Cortex of kidney (tissue), 1 donor: ENCODE measurements around the gene MBOAT1.
"Not testable (repeated sequence)": the region's sequence is repeated elsewhere in the genome, so short reads cannot be mapped to it uniquely, and the experiment has no call there.

ENCODE experiments used
- DNase-seq: peaks from one replicate; lab custom pipeline; 2025; lab: John Stamatoyannopoulos, UW

The MBOAT1 gene

GRCh38 chr6:20203561-20204511, 8.4 kb downstream of the MBOAT1 start:
- no peak for DNase-seq

- DNase-seq = no peak
Measured at GRCh38 chr6:20202699-20203302, 9.5 kb downstream of the MBOAT1 start.

GRCh38 chr6:20202324-20202658, 10.0 kb downstream of the MBOAT1 start:
- DNase-seq = no peak

DNA sequence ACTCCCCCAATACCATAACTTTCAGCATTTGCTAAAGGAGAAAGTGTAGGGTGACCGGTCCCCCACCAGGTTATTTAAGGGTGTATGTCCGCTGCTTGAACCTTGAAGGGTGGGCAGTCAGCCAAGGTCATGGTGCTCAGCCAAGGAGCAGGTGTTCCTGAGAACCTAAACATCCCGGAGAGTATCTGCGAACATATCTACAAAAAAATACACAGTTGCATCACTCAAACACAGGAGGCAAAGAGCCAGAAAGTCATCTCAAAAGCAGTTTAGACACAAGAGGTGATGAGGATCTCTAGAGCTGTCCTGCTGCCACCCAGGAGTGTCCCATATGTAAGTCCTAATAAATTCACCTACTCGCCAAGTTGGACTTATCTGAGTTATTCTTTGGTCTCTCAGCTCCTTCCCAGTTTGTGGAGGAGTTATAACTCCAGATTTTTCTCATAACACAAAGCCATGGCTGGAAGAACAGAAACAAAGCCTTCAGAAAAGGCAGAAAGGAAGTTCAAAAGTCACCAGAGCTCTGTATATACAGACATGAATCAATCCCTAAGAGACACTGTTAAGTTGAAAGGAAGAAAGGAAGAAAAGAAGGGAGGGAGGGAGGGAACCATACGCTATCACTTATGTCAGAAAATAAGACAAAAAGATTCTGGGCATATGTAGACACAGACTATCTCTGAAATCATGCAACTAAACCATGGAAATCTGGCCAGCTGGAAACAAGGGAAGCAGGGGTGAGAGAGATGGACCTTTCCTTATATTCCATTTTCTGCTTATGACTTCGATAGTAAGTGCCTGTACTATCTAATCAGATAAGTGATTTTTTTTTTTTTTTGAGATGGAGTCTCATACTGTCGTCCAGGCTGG, 11.3 kb downstream of the MBOAT1 start:
- DNase-seq = no peak

GRCh38 chr6:20198775-20199174, 13.5 kb downstream of the MBOAT1 start:
- no peak for DNase-seq

- DNase-seq = no peak
Measured at GRCh38 chr6:20198156-20198774, 14.0 kb downstream of the MBOAT1 start.

DNA sequence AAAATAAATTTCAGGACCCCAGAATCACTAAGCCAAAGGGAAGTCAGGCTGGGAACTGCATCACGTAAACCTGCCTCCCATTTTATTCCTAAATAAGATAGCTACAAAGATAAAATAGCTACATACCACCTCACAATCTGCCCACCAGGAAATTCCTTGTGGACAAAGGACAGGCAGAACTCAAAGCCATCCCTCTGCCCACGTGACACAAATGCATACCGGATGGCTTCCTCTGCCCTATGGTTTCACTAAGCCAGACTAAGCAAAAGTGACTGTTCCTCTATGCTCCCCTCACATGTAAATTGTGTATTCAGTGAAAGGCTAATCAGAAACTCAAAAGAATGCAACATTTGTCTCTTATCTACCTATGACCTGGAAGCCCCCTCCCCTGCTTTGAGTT, 15.0 kb downstream of the MBOAT1 start:
- no peak for DNase-seq

DNA sequence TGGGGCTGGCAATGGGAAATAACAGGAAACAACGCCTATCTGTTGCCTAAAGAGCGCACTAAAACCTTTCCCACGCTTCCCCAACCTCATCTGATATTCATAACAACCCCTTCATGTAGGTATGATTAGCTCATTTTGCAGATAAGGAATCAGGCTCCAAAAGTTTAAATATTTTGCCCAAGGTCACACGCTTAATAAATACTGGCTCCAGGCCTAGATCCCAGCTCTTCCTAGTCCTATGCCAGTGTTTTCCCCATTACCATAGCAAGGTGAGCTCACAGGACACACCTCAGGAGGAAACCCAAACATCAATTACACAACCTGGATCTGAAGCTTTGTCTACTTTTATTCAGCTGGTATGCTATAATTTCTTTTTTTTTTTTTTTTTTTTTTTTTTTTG, 19.6 kb downstream of the MBOAT1 start:
- no peak for DNase-seq

DNA sequence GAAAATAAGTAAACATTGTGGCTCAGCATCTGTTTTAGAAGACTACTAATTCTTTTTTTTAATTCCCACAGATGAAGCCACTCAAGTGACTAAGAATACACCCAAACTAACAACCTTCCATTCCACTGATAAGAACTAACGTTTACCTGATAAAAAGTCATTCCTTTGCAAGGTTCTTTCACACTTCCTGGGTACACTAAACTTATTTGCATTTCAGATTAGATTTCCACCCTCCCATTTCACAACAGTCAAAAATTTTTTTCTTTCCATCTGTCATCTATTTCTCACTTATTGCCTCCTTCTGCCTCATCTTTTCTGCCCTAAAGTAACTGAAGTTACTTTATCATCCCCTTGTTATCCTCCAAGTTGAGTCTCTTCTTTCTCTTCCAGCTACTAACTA, 20.3 kb downstream of the MBOAT1 start:
- DNase-seq = no peak

GRCh38 chr6:20188630-20189075, 23.6 kb downstream of the MBOAT1 start:
- DNase-seq = no peak

GRCh38 chr6:20186981-20187380, 25.3 kb downstream of the MBOAT1 start:
- no peak for DNase-seq

DNA sequence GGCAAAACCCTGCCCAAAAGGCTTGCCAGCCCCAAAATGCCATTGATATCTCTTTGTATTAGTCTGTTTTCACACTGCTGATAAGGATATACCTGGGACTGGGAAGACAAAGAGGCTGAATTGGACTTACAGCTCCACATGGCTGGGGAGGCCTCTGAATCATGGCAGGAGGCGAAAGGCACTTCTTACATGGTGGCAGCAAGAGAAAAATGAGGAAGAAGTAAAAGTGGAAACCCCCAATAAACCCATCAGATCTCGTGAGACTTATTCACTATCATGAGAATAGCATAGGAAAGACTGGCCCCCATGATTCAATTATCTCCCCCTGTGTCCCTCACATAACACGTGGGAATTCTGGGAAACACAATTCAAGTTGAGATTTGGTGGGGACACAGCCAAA, 28.6 kb downstream of the MBOAT1 start:
- no peak for DNase-seq

- DNase-seq = no peak
Measured at GRCh38 chr6:20182926-20183521, 29.2 kb downstream of the MBOAT1 start.

DNA sequence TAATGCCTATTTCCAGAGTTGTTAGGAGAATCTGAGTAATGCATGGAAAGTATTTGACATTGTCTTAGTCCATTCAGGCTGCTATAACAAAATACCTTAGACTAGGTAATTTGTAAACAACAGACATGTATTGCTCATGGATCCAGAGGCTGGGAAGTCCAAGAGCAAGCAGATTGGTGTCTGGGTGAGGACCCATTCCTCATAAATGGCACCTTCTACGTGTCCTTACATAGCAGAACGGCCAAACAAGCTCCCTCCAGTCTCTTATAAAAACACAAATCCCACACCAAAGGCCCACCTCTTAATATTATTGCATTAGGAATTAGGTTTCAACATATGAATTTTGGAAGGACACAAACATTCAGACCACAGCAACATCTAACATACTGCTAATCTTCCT, 30.2 kb downstream of the MBOAT1 start:
- DNase-seq = no peak

- no peak for DNase-seq
Measured at GRCh38 chr6:20180935-20181334, 31.3 kb downstream of the MBOAT1 start.

DNA sequence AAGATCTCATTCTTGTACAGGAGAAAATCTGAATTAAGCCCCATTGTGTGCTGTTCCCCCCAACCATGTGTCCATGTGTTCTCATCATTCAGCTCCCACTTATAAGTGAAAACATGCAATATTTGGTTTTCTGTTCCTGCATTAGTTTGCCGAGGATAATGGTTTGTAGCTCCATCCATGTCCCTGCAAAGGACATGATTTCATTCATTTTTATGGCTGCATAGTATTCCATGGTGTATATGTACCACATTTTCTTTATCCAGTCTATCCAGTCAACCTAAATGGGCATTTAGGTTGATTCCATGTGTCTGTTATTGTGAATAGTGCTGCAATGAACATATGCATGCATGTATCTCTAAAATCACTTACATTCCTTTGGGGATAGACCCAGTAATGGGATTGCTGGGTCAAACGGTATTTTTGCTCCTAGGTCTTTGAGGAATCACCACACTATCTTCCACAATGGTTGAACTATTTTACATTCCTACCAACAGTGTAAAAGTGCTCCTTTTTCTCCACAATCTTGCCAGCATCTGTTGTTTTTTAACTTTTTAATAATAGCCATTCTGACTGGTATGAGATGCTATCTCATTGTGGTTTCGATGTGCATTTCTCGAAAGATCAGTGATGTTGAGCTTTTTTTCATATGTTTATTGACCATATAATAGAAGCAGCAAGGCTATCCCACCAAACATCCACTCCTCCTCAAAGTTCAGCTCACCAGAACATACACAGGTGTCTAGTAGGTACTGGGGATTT, 32.8 kb downstream of the MBOAT1 start:
- not testable (repeated sequence) for DNase-seq

- DNase-seq = no peak
Measured at GRCh38 chr6:20178327-20178726, 33.9 kb downstream of the MBOAT1 start.

GRCh38 chr6:20175810-20176410, 36.4 kb downstream of the MBOAT1 start:
- DNase-seq = no peak

- no peak for DNase-seq
Measured at GRCh38 chr6:20173833-20174792, 38.2 kb downstream of the MBOAT1 start.
